Measurements from ENCODE around the gene LMAN1L. TPM values are rescaled to one million over a fixed set of nuclear protein-coding genes. Genes with fewer than 3 reads are reported as not detected.
A peak's percentile ranks its signal among the peaks of the same experiment; 100 is the strongest.

LMAN1L gene
- total and polyA plus RNA-seq, 2 of the 4 experiments (the other 2 are of a cell fraction) = not detected

- peaks cover 64% of the 10 kb centered on the region for H4K20me1 ChIP-seq (ENCODE audit: insufficient read depth, low read length)
- no peak overlapping the region for H2BK5ac ChIP-seq (ENCODE audit: low read depth, low read length, poor library complexity, severe bottlenecking)
- no TSS peak for BruUV-seq (replicated peaks)
- H4K5ac ChIP-seq (ENCODE audit: low read depth, low read length) = no peak overlapping the region
- H3K4me3 ChIP-seq (ENCODE audit: insufficient read depth, low read depth, low read length) = no peak overlapping the region
- H3K9me3 ChIP-seq (ENCODE audit: control insufficient read depth, insufficient read depth, low read length) = no peaks in the 10 kb centered on the region
- no peak for TF ChIP-seq CHD1 (IDR thresholded peaks at IDR 0.05; ENCODE audit: low read depth, low read length)
- TF ChIP-seq CEBPB (IDR thresholded peaks at IDR 0.05; ENCODE audit: low read depth, low read length) = no peak
- TF ChIP-seq RFX5 (IDR thresholded peaks at IDR 0.05; ENCODE audit: low read depth, low read length) = no peak
- no peak for TF ChIP-seq RAD21 (IDR thresholded peaks at IDR 0.05; ENCODE audit: low read length)
- no peak for TF ChIP-seq MXI1 (IDR thresholded peaks at IDR 0.05; ENCODE audit: borderline replicate concordance, low read depth, low read length)
- TF ChIP-seq, protein P1, sequence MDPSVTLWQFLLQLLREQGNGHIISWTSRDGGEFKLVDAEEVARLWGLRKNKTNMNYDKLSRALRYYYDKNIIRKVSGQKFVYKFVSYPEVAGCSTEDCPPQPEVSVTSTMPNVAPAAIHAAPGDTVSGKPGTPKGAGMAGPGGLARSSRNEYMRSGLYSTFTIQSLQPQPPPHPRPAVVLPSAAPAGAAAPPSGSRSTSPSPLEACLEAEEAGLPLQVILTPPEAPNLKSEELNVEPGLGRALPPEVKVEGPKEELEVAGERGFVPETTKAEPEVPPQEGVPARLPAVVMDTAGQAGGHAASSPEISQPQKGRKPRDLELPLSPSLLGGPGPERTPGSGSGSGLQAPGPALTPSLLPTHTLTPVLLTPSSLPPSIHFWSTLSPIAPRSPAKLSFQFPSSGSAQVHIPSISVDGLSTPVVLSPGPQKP (IDR thresholded peaks at IDR 0.05; ENCODE audit: borderline replicate concordance, low read depth, low read length) = no peak
- TF ChIP-seq MAFK (IDR thresholded peaks at IDR 0.05; ENCODE audit: low read depth, low read length) = no peak
- TF ChIP-seq RCOR1 (IDR thresholded peaks at IDR 0.05; ENCODE audit: insufficient replicate concordance, low read length) = no peak
- no peak for TF ChIP-seq NFE2L2 (IDR thresholded peaks at IDR 0.05; ENCODE audit: low read depth, low read length)
- no peak for TF ChIP-seq SMC3 (IDR thresholded peaks at IDR 0.05; ENCODE audit: low read depth, low read length)
- TF ChIP-seq FOS (IDR thresholded peaks at IDR 0.05; ENCODE audit: low read depth, low read length) = no peak
- TF ChIP-seq CTCF (conservative IDR thresholded peaks at IDR 0.05; ENCODE audit: low read depth, low read length) = no peak
- no peak for TF ChIP-seq POLR2A (IDR thresholded peaks at IDR 0.05; ENCODE audit: low read depth, low read length)
- H3K27ac ChIP-seq (ENCODE audit: insufficient read depth, low read length) = no peak overlapping the region
- no peak overlapping the region for H4K91ac ChIP-seq (ENCODE audit: insufficient read depth, low read depth, low read length)
- dilution Hi-C loops (cut with HindIII; ENCODE audit: low sequenced_read_pairs, unreplicated experiment) = no loop called here
- no peak overlapping the region for H2AK9ac ChIP-seq (replicated peaks; ENCODE audit: low read depth, low read length, poor library complexity)
- no peak overlapping the region for H3K4ac ChIP-seq (ENCODE audit: low read depth, low read length)
- ATAC-seq (ENCODE audit: low read depth) (no peak), DNase-seq (no peak)
- H3K14ac ChIP-seq (replicated peaks; ENCODE audit: low read depth, low read length) = no peak overlapping the region
- H4K8ac ChIP-seq (ENCODE audit: low read depth in 2 of 2, low read length in 2 of 2) = no peak overlapping the region
- intact Hi-C loops (cut with micrococcal nuclease) = no loop called here
- ChIA-PET CTCF (no interaction called here), POLR2A (ENCODE audit: unreplicated experiment) (no interaction called here)
- no peak overlapping the region for H3K4me2 ChIP-seq (ENCODE audit: low read depth, low read length)
- in situ Hi-C loops (cut with MboI; ENCODE audit: low sequenced_read_pairs) = no loop called here
- WGBS, 2 experiments (ENCODE audit: extremely low coverage in 2 of 2, insufficient read length in 1 of 2) = 73% methylated on average over 2 of the region's 8 CpGs; no CpG with 5 or more reads in 1 of the 2 experiments
- no peak overlapping the region for H2BK120ac ChIP-seq (ENCODE audit: low read depth, low read length)
- H2AK5ac ChIP-seq (ENCODE audit: low read depth, low read length) = no peak overlapping the region
- no peak overlapping the region for H3K56ac ChIP-seq (ENCODE audit: extremely low read depth, insufficient read depth, low read length)
- H3K23ac ChIP-seq (ENCODE audit: low read depth, low read length) = 0 out of 2 replicates have a peak overlapping the region, but pooled peaks have one; percentile 15
- peaks cover 9 to 78% of the 10 kb centered on the region in 2 experiments; a peak in 3 of 4 replicates for H3K79me1 ChIP-seq (ENCODE audit: low read depth in 1 of 2, low read length in 2 of 2)
- H2AFZ ChIP-seq (replicated peaks; ENCODE audit: low read length, poor library complexity) = no peak overlapping the region
- no peak overlapping the region for H3K18ac ChIP-seq (ENCODE audit: low read depth, low read length)
- H3K9me1 ChIP-seq (ENCODE audit: insufficient read depth, low read length) = peaks cover 26% of the 10 kb centered on the region
- H2BK15ac ChIP-seq (ENCODE audit: low read depth, low read length) = no peak overlapping the region
- H3K9ac ChIP-seq (ENCODE audit: low read depth, low read length) = peak overlapping the region; percentile 68; the same call in 1 of the 2 replicates
- H3K36me3 ChIP-seq (ENCODE audit: control insufficient read depth, insufficient read depth, low read length) = peaks cover 2% of the 10 kb centered on the region; the same call in 1 of the 2 replicates
- H2BK20ac ChIP-seq (ENCODE audit: low read depth, low read length) = no peak overlapping the region
- H3K27me3 ChIP-seq (ENCODE audit: control insufficient read depth, insufficient read depth, low read length) = no peaks in the 10 kb centered on the region
- peaks cover 28% of the 10 kb centered on the region for H3K4me1 ChIP-seq (ENCODE audit: control insufficient read depth, insufficient read depth, low read length)
Measured at GRCh38 chr15:74784426-74785193, 28.0 kb upstream of the LMAN1L start.

All from IMR-90 (cell line).